Neural cell (in vitro differentiated cells): ENCODE results near the gene CDKAL1. TPM values are rescaled to one million over a fixed set of nuclear protein-coding genes. Genes with fewer than 3 reads are reported as not detected.

ENCODE experiments used
- H2AFZ ChIP-seq: fragments of 200-600, 300-800 bp; sonication (generic), shearing (Covaris generic); 2 replicates; pipeline ENCODE4 v1.6.0; 2014; ENCODE audit warnings: low read depth, mild to moderate bottlenecking, antibody characterized with exemption, low read length, moderate library complexity
- H3F3A ChIP-seq: fragments of 200-600 bp; shearing (Covaris generic); 2 replicates; pipeline ENCODE4 v1.6.1; 2016; ENCODE audit warnings: mild to moderate bottlenecking, moderate library complexity, mixed read lengths, antibody characterized with exemption, low read length; ENCODE audit not compliant: insufficient read depth, poor library complexity, severe bottlenecking
- H3K27ac ChIP-seq: fragments of 200-600, 300-800 bp; sonication (generic), shearing (Covaris generic); 2 replicates; pipeline ENCODE4 v1.5.1; 2014; ENCODE audit warnings: mild to moderate bottlenecking, low read length, moderate library complexity
- H3K27me3 ChIP-seq: fragments of 300-800, 200-600 bp; sonication (generic), shearing (Covaris generic); 2 replicates; pipeline ENCODE4 v1.6.0; 2014; ENCODE audit warnings: mild to moderate bottlenecking, low read depth, low read length, moderate library complexity; ENCODE audit not compliant: insufficient read depth
- H3K36me3 ChIP-seq: fragments of 300-800, 200-600 bp; sonication (generic), shearing (Covaris generic); 2 replicates; pipeline ENCODE4 v1.5.1; 2014; ENCODE audit warnings: mild to moderate bottlenecking, antibody characterized with exemption, low read length, moderate library complexity; ENCODE audit not compliant: insufficient read depth
- H3K4me2 ChIP-seq: fragments of 300-800, 200-600 bp; sonication (generic), shearing (Covaris generic); 2 replicates; pipeline ENCODE4 v1.6.0; 2014; ENCODE audit warnings: mild to moderate bottlenecking, low read length
- H3K4me3 ChIP-seq: fragments of 300-800, 200-600 bp; sonication (generic), shearing (Covaris generic); 2 replicates; pipeline ENCODE4 v1.5.1; 2014; ENCODE audit warnings: mild to moderate bottlenecking, low read length, moderate library complexity
- H3K79me2 ChIP-seq: fragments of 200-600 bp; shearing (Covaris generic); replicated peaks from 2 replicates; pipeline ENCODE4 v1.6.0; 2014; ENCODE audit warnings: mild to moderate bottlenecking, low read length, moderate library complexity; ENCODE audit not compliant: insufficient read depth
- H3K9ac ChIP-seq: fragments of 300-800, 200-600 bp; sonication (generic), shearing (Covaris generic); 2 replicates; pipeline ENCODE4 v1.6.1; 2016; ENCODE audit warnings: mild to moderate bottlenecking, low read length, mixed read lengths
- H3K9me2 ChIP-seq: fragments of 200-600 bp; shearing (Covaris generic); 2 replicates; pipeline ENCODE4 v1.6.1; 2016; ENCODE audit warnings: mild to moderate bottlenecking, low read length, mixed read lengths; ENCODE audit not compliant: insufficient read depth
- H3K9me3 ChIP-seq: fragments of 200-600, 300-800 bp; sonication (generic), shearing (Covaris generic); 2 replicates; pipeline ENCODE4 v1.6.1; 2016; ENCODE audit warnings: mild to moderate bottlenecking, mixed run types, low read length, moderate library complexity, mixed read lengths
- H4K20me1 ChIP-seq: fragments of 200-600 bp; shearing (Covaris generic); 2 replicates; pipeline ENCODE4 v1.6.1; 2016; ENCODE audit warnings: mild to moderate bottlenecking, mixed run types; ENCODE audit not compliant: insufficient read depth
- EP300 ChIP-seq: fragments of 450-650 bp; conservative IDR thresholded peaks from 2 replicates; pipeline ENCODE4 v1.6.1; 2014; ENCODE audit warnings: antibody characterized with exemption, mild to moderate bottlenecking, moderate library complexity; ENCODE audit not compliant: poor library complexity, severe bottlenecking
- EZH2 ChIP-seq: fragments of 200-600, 300-800 bp; shearing (Covaris generic), sonication (generic); IDR thresholded peaks from 2 replicates; pipeline ENCODE4 v1.6.1; 2014; ENCODE audit warnings: antibody characterized with exemption, low read length, borderline replicate concordance, mild to moderate bottlenecking; ENCODE audit not compliant: insufficient read depth, poor library complexity, severe bottlenecking
- MXI1 ChIP-seq: fragments of 450-650 bp; conservative IDR thresholded peaks from 2 replicates; pipeline ENCODE4 v1.6.1; 2014; ENCODE audit warnings: antibody characterized with exemption, mild to moderate bottlenecking; ENCODE audit not compliant: poor library complexity, severe bottlenecking
- POLR2AphosphoS5 ChIP-seq: IDR thresholded peaks from 2 replicates; pipeline ENCODE4 v1.6.1; 2012
- RAD21 ChIP-seq: fragments of 450-650 bp; conservative IDR thresholded peaks from 2 replicates; pipeline ENCODE4 v1.6.1; 2014; ENCODE audit warnings: antibody characterized with exemption, mild to moderate bottlenecking, moderate library complexity
- REST ChIP-seq: IDR thresholded peaks from 2 replicates; pipeline ENCODE4 v1.6.1; 2012; ENCODE audit warnings: borderline replicate concordance
- SMC3 ChIP-seq: fragments of 450-650 bp; conservative IDR thresholded peaks from 2 replicates; pipeline ENCODE4 v1.6.1; 2014; ENCODE audit warnings: antibody characterized with exemption, mild to moderate bottlenecking, moderate library complexity; ENCODE audit not compliant: poor library complexity
- TAF1 ChIP-seq: IDR thresholded peaks from 2 replicates; pipeline ENCODE4 v1.6.1; 2012; ENCODE audit warnings: low read depth
- polyA plus RNA-seq: library from polyadenylated mRNA; depleted of rRNA; stranded (reverse); fragments of >200 nt; gene quantifications from 2 replicates; pipeline ENCODE4 v1.2.3, GENCODE V29; 2014

The CDKAL1 gene
- polyA plus RNA-seq, 1 donor from 2014 or later: 10.7 TPM

GRCh38 chr6:21241231-21242130 is 707.2 kb downstream of the CDKAL1 start:
- H3K9me2 ChIP-seq: no peaks in the 10 kb centered on the region
- no peaks in the 10 kb centered on the region for H4K20me1 ChIP-seq
- H3K79me2 ChIP-seq: no peaks in the 10 kb centered on the region
- H3K9me3 ChIP-seq: peaks cover 3% of the 10 kb centered on the region
- no peak overlapping the region for H2AFZ ChIP-seq
- no peak overlapping the region for H3K27ac ChIP-seq
- no peaks in the 10 kb centered on the region for H3K36me3 ChIP-seq
- H3F3A ChIP-seq: no peaks in the 10 kb centered on the region
- TF ChIP-seq MXI1: no peak
- TF ChIP-seq EZH2: no peak
- no peak for TF ChIP-seq RAD21
- H3K9ac ChIP-seq: no peak overlapping the region
- no peaks in the 10 kb centered on the region for H3K27me3 ChIP-seq
- no peak overlapping the region for H3K4me3 ChIP-seq
- H3K4me2 ChIP-seq: no peak overlapping the region

GRCh38 chr6:21244897-21245470 is 710.7 kb downstream of the CDKAL1 start:
- Histone ChIP-seq H3K79me2 (no peaks in the 10 kb centered on the region), H3K9me3 (no peaks in the 10 kb centered on the region), H3K4me2 (peak overlapping the region; percentile 19)

GRCh38 chr6:21245488-21245887 is 711.2 kb downstream of the CDKAL1 start:
- no peak overlapping the region for H3K4me2 ChIP-seq
- H2AFZ ChIP-seq: no peak overlapping the region
- no peaks in the 10 kb centered on the region for H3K27me3 ChIP-seq
- no peak overlapping the region for H3K4me3 ChIP-seq
- no peak overlapping the region for H3K9ac ChIP-seq
- TF ChIP-seq POLR2AphosphoS5: peak; percentile 88
- TF ChIP-seq REST: peak; percentile 92
- TF ChIP-seq SMC3: peak; percentile 38
- peak; percentile 43 for TF ChIP-seq TAF1
- peak; percentile 97 for TF ChIP-seq EP300
- no peak for TF ChIP-seq MXI1
- TF ChIP-seq RAD21: no peak
- no peaks in the 10 kb centered on the region for H3K79me2 ChIP-seq
- peak overlapping the region; percentile 46 for H3K27ac ChIP-seq
- H3K36me3 ChIP-seq: no peaks in the 10 kb centered on the region
- H4K20me1 ChIP-seq: no peaks in the 10 kb centered on the region
- no peaks in the 10 kb centered on the region for H3K9me2 ChIP-seq
- H3K9me3 ChIP-seq: no peaks in the 10 kb centered on the region
- H3F3A ChIP-seq: no peaks in the 10 kb centered on the region

More at GRCh38 chr6:21244897-21245470, 710.7 kb downstream of the CDKAL1 start:
- Histone ChIP-seq H3K36me3 (no peaks in the 10 kb centered on the region), H3F3A (no peaks in the 10 kb centered on the region), H3K9me2 (no peaks in the 10 kb centered on the region), H3K9ac (no peak overlapping the region), H3K4me3 (no peak overlapping the region), H4K20me1 (no peaks in the 10 kb centered on the region), H3K27ac (peak overlapping the region; percentile 42), H3K27me3 (no peaks in the 10 kb centered on the region), H2AFZ (no peak overlapping the region)
- no peak for TF ChIP-seq TAF1
- TF ChIP-seq POLR2AphosphoS5: no peak
- no peak for TF ChIP-seq RAD21
